ENCODE results near the gene MAP3K15. TPM values are rescaled to one million over a fixed set of nuclear protein-coding genes. Genes with fewer than 3 reads are reported as not detected.
A peak's percentile ranks its signal among the peaks of the same experiment; 100 is the strongest.

MAP3K15 gene
- total RNA-seq, 1 experiment from 2014 or later, result not detected

GRCh38 chrX:19375546-19375945 is 139.8 kb downstream of the MAP3K15 start:
- Histone ChIP-seq H3K9me3 (ENCODE audit: insufficient read depth, low read depth) (no peaks in the 10 kb centered on the region), H3K4me1 (replicated peaks; ENCODE audit: insufficient read depth) (no peaks in the 10 kb centered on the region), H3K4me3 (no peak overlapping the region), H2AFZ (no peak overlapping the region), H3K4me2 (no peak overlapping the region), H3K9me2 (ENCODE audit: insufficient read depth) (no peaks in the 10 kb centered on the region), H3K27me3 (ENCODE audit: insufficient read depth, low read depth) (no peaks in the 10 kb centered on the region), H3F3A (ENCODE audit: insufficient read depth, low read depth) (no peaks in the 10 kb centered on the region), H3K27ac (no peak overlapping the region), H3K79me2 (ENCODE audit: low read depth) (no peaks in the 10 kb centered on the region), H4K20me1 (ENCODE audit: insufficient read depth) (no peaks in the 10 kb centered on the region), H3K36me3 (ENCODE audit: low read depth) (no peaks in the 10 kb centered on the region)
- no peak for DNase-seq
- TF ChIP-seq EZH2 (IDR thresholded peaks at IDR 0.05; ENCODE audit: low read depth) (no peak), CTCF (conservative IDR thresholded peaks at IDR 0.05) (no peak)
- intact Hi-C loops (cut with micrococcal nuclease; ENCODE audit: unreplicated experiment), result loop anchor here (10.0 kb wide), 1 partner anchor 759 kb away; no protein-coding TSS in a partner anchor
- no TSS peak for BruUV-seq (replicated peaks)
- ChIA-PET POLR2A (ENCODE audit: unreplicated experiment) (no interaction called here), CTCF (no interaction called here)

- intact Hi-C loops (cut with micrococcal nuclease; ENCODE audit: unreplicated experiment), result loop anchor here (2.0 to 10.0 kb wide), 5 partner anchors 161 to 1153 kb away; partner anchors contain the start of gene BCLAF3
- Histone ChIP-seq H3K36me3 (ENCODE audit: low read depth) (no peaks in the 10 kb centered on the region), H3K27me3 (ENCODE audit: insufficient read depth, low read depth) (no peaks in the 10 kb centered on the region), H3F3A (ENCODE audit: insufficient read depth, low read depth) (no peaks in the 10 kb centered on the region), H3K79me2 (ENCODE audit: low read depth) (no peaks in the 10 kb centered on the region), H3K27ac (no peak overlapping the region), H3K4me1 (replicated peaks; ENCODE audit: insufficient read depth) (no peaks in the 10 kb centered on the region), H3K9me3 (ENCODE audit: insufficient read depth, low read depth) (no peaks in the 10 kb centered on the region), H3K9me2 (ENCODE audit: insufficient read depth) (no peaks in the 10 kb centered on the region), H4K20me1 (ENCODE audit: insufficient read depth) (no peaks in the 10 kb centered on the region), H3K4me3 (no peak overlapping the region), H2AFZ (no peak overlapping the region), H3K4me2 (no peak overlapping the region)
- no peak for DNase-seq
- ChIA-PET CTCF (no interaction called here), POLR2A (ENCODE audit: unreplicated experiment) (no interaction called here)
- TF ChIP-seq CTCF (conservative IDR thresholded peaks at IDR 0.05), result no peak
- TF ChIP-seq EZH2 (IDR thresholded peaks at IDR 0.05; ENCODE audit: low read depth), result no peak
- no TSS peak for BruUV-seq (replicated peaks)
Measured at GRCh38 chrX:19373351-19373891, 141.9 kb downstream of the MAP3K15 start.

- TF ChIP-seq EZH2 (IDR thresholded peaks at IDR 0.05; ENCODE audit: low read depth) (no peak), CTCF (conservative IDR thresholded peaks at IDR 0.05) (no peak)
- Histone ChIP-seq H3K36me3 (ENCODE audit: low read depth) (no peaks in the 10 kb centered on the region), H3K9me2 (ENCODE audit: insufficient read depth) (no peaks in the 10 kb centered on the region), H3F3A (ENCODE audit: insufficient read depth, low read depth) (no peaks in the 10 kb centered on the region), H3K4me1 (replicated peaks; ENCODE audit: insufficient read depth) (no peaks in the 10 kb centered on the region), H3K9me3 (ENCODE audit: insufficient read depth, low read depth) (no peaks in the 10 kb centered on the region), H3K27me3 (ENCODE audit: insufficient read depth, low read depth) (no peaks in the 10 kb centered on the region), H4K20me1 (ENCODE audit: insufficient read depth) (no peaks in the 10 kb centered on the region), H2AFZ (peak overlapping the region; percentile 74), H3K27ac (no peak overlapping the region), H3K4me2 (peak overlapping the region; percentile 86), H3K79me2 (ENCODE audit: low read depth) (no peaks in the 10 kb centered on the region), H3K4me3 (peak overlapping the region; percentile 51; the same call in 1 of the 2 replicates)
- no TSS peak for BruUV-seq (replicated peaks)
- intact Hi-C loops (cut with micrococcal nuclease; ENCODE audit: unreplicated experiment), result loop anchor here (2.0 to 10.0 kb wide), 5 partner anchors 162 to 1154 kb away; partner anchors contain the start of gene BCLAF3
- ChIA-PET POLR2A (ENCODE audit: unreplicated experiment) (no interaction called here), CTCF (interaction anchor here (0.5 kb wide), 1 partner anchor 893 kb away, joined by 4 read pairs; no protein-coding TSS in a partner anchor)
- no peak for DNase-seq
Measured at GRCh38 chrX:19372547-19373331, 142.6 kb downstream of the MAP3K15 start.

Measured in PC-9 (cell line).